ENCODE measurements around the gene CST3. TPM values are rescaled to one million over a fixed set of nuclear protein-coding genes. Genes with fewer than 3 reads are reported as not detected.
"Not testable (repeated sequence)": the region's sequence is repeated elsewhere in the genome, so short reads cannot be mapped to it uniquely, and the experiment has no call there.

The CST3 gene
- polyA plus RNA-seq, 1 donor: 118 TPM

- no peak for DNase-seq
Observed at GRCh38 chr20:23641936-23642751, 4.4 kb upstream of the CST3 start.

- DNase-seq: no peak
Observed at GRCh38 chr20:23640671-23641667, 3.2 kb upstream of the CST3 start.

GRCh38 chr20:23640018-23640601 lies 2.4 kb upstream of the CST3 start:
- DNase-seq: no peak

GRCh38 chr20:23639490-23639958 lies 1.8 kb upstream of the CST3 start:
- DNase-seq: no peak

- no peak for DNase-seq
Observed at GRCh38 chr20:23638309-23638708, 554 bp upstream of the CST3 start.

- no peak for DNase-seq
Observed at GRCh38 chr20:23636908-23637281, 860 bp downstream of the CST3 start.

- no peak for DNase-seq
Observed at GRCh38 chr20:23636182-23636907, 1.4 kb downstream of the CST3 start.

GRCh38 chr20:23635768-23636090 lies 2.0 kb downstream of the CST3 start:
- not testable (repeated sequence) for DNase-seq

- no peak for DNase-seq
Observed at GRCh38 chr20:23634985-23635767, 2.6 kb downstream of the CST3 start.

- DNase-seq: no peak
Observed at GRCh38 chr20:23634044-23634801, 3.5 kb downstream of the CST3 start.

- DNase-seq: no peak
Observed at GRCh38 chr20:23632711-23633573, 4.8 kb downstream of the CST3 start.

GRCh38 chr20:23631981-23632710 lies 5.6 kb downstream of the CST3 start:
- DNase-seq: no peak

- DNase-seq: no peak
Observed at GRCh38 chr20:23631226-23631822, 6.4 kb downstream of the CST3 start.

GRCh38 chr20:23630392-23630849 lies 7.3 kb downstream of the CST3 start:
- DNase-seq: no peak

- no peak for DNase-seq
Observed at GRCh38 chr20:23629542-23630391, 8.0 kb downstream of the CST3 start.

- DNase-seq: no peak
Observed at GRCh38 chr20:23629017-23629541, 8.7 kb downstream of the CST3 start.

- no peak for DNase-seq
Observed at GRCh38 chr20:23628402-23629016, 9.2 kb downstream of the CST3 start.

All from hindlimb muscle (tissue), 1 donor.